GM23338 (cell line): ENCODE results near the gene PNPLA2. TPM values are rescaled to one million over a fixed set of nuclear protein-coding genes. Genes with fewer than 3 reads are reported as not detected.
A peak's percentile ranks its signal among the peaks of the same experiment; 100 is the strongest.

Experiments
- ATAC-seq: fragments of 200-7000 bp; cut with Tn5 transposase; 3 replicates; pipeline ENCODE4 v1.9.1; 2020
- DNase-seq: peaks from one replicate; pipeline ENCODE4 v3.0.0-alpha.2; 2015; ENCODE audit warnings: low spot score
- H2AFZ ChIP-seq: fragments of 200-600 bp; sonication (generic); 2 replicates; pipeline ENCODE4 v1.8.0; 2016; ENCODE audit warnings: antibody characterized with exemption, mild to moderate bottlenecking, moderate library complexity
- H3F3A ChIP-seq: fragments of 200-600 bp; sonication (generic); replicated peaks from 2 replicates; pipeline ENCODE4 v1.8.0; 2017; ENCODE audit warnings: antibody characterized with exemption, mixed run types, low read depth
- H3K27ac ChIP-seq: fragments of 200-600 bp; sonication (generic); 2 replicates; pipeline ENCODE4 v1.6.1; 2016; ENCODE audit warnings: low read depth
- H3K27me3 ChIP-seq: fragments of 200-600 bp; sonication (generic); 2 replicates; pipeline ENCODE4 v1.8.0; 2016; ENCODE audit warnings: mild to moderate bottlenecking, mixed run types, moderate library complexity; ENCODE audit not compliant: insufficient read depth
- H3K36me3 ChIP-seq: fragments of 200-600 bp; sonication (generic); 2 replicates; pipeline ENCODE4 v1.8.0; 2016; ENCODE audit warnings: mild to moderate bottlenecking; ENCODE audit not compliant: insufficient read depth
- H3K4me1 ChIP-seq: fragments of 200-600 bp; sonication (generic); 2 replicates; pipeline ENCODE4 v1.8.0; 2016; ENCODE audit warnings: mild to moderate bottlenecking, moderate library complexity; ENCODE audit not compliant: insufficient read depth
- H3K4me2 ChIP-seq: fragments of 200-600 bp; sonication (generic); 2 replicates; pipeline ENCODE4 v1.7.1; 2017; ENCODE audit warnings: mixed run types
- H3K4me3 ChIP-seq: fragments of 200-600 bp; sonication (generic); 2 replicates; pipeline ENCODE4 v1.6.1; 2016; ENCODE audit warnings: mixed run types
- H3K79me2 ChIP-seq: fragments of 200-600 bp; sonication (generic); replicated peaks from 2 replicates; pipeline ENCODE4 v1.8.0; 2017; ENCODE audit warnings: mild to moderate bottlenecking; ENCODE audit not compliant: insufficient read depth
- H3K9me2 ChIP-seq: fragments of 200-600 bp; sonication (generic); 2 replicates; pipeline ENCODE4 v1.8.0; 2017; ENCODE audit not compliant: insufficient read depth
- H4K20me1 ChIP-seq: fragments of 200-600 bp; sonication (generic); replicated peaks from 2 replicates; pipeline ENCODE4 v1.8.0; 2017; ENCODE audit warnings: mild to moderate bottlenecking; ENCODE audit not compliant: insufficient read depth
- H3K27ac Mint-ChIP-seq: 2 replicates; pipeline ENCODE4 v1.8.0; 2020; ENCODE audit warnings: inconsistent platforms, mild to moderate bottlenecking, moderate library complexity, mixed read lengths
- H3K27me3 Mint-ChIP-seq: 3 replicates; pipeline ENCODE4 v1.8.0; 2022; ENCODE audit warnings: low read depth, mild to moderate bottlenecking, moderate library complexity, mixed read lengths, inconsistent platforms; ENCODE audit not compliant: insufficient read depth, poor library complexity
- H3K36me3 Mint-ChIP-seq: 3 replicates; pipeline ENCODE4 v1.8.0; 2021; ENCODE audit warnings: low read depth, mild to moderate bottlenecking, inconsistent platforms, moderate library complexity, mixed read lengths
- H3K4me1 Mint-ChIP-seq: 3 replicates; pipeline ENCODE4 v1.8.0; 2020; ENCODE audit warnings: mild to moderate bottlenecking, inconsistent platforms, mixed read lengths
- H3K4me3 Mint-ChIP-seq: 3 replicates; pipeline ENCODE4 v1.8.0; 2021; ENCODE audit warnings: moderate library complexity, mild to moderate bottlenecking, inconsistent platforms, mixed read lengths
- H3K9me3 Mint-ChIP-seq: 3 replicates; pipeline ENCODE4 v1.8.0; 2020; ENCODE audit warnings: moderate library complexity, mild to moderate bottlenecking, inconsistent platforms, mixed read lengths
- CREB1 ChIP-seq: fragments of 250-450 bp; sonication (Bioruptor Pico); IDR thresholded peaks from 2 replicates; pipeline ENCODE4 v1.5.0; 2020; ENCODE audit warnings: low read depth, mild to moderate bottlenecking, moderate library complexity
- CTCF ChIP-seq, 2 experiments: fragments of 200-600 bp in 1 of 2; sonication (generic) in 1 of 2; conservative IDR thresholded peaks; 2 replicates each; pipeline versions ENCODE4 v1.5.1 to v1.6.1; 2016 to 2017; ENCODE audit warnings: antibody characterized with exemption in 2 of 2, low read depth in 2 of 2, mild to moderate bottlenecking in 2 of 2, moderate library complexity in 1 of 2
- EZH2 ChIP-seq: fragments of 200-600 bp; sonication (generic); IDR thresholded peaks from one replicate; pipeline ENCODE4 v1.8.0; 2017; ENCODE audit warnings: antibody characterized with exemption, mild to moderate bottlenecking, low read depth; ENCODE audit not compliant: unreplicated experiment
- EZH2phosphoT487 ChIP-seq: fragments of 200-600 bp; sonication (generic); IDR thresholded peaks from one replicate; pipeline ENCODE4 v1.8.1; 2018; ENCODE audit warnings: antibody characterized with exemption; ENCODE audit not compliant: unreplicated experiment
- NANOG ChIP-seq: IDR thresholded peaks from 2 replicates; pipeline ENCODE4 v1.6.1; 2016; ENCODE audit warnings: antibody characterized with exemption, borderline replicate concordance
- POLR2AphosphoS5 ChIP-seq: IDR thresholded peaks from 2 replicates; pipeline ENCODE4 v1.6.1; 2016; ENCODE audit warnings: antibody characterized with exemption, low read depth
- REST ChIP-seq: IDR thresholded peaks from one replicate; pipeline ENCODE4 v1.6.1; 2018; ENCODE audit warnings: antibody characterized with exemption; ENCODE audit not compliant: unreplicated experiment
- STAT1 ChIP-seq: IDR thresholded peaks from one replicate; pipeline ENCODE4 v1.6.1; 2016; ENCODE audit warnings: antibody characterized with exemption; ENCODE audit not compliant: unreplicated experiment
- ZNF114 ChIP-seq: fragments of 250-450 bp; sonication (Bioruptor Pico); IDR thresholded peaks from 2 replicates; pipeline ENCODE4 v1.5.0; 2020; ENCODE audit warnings: mild to moderate bottlenecking, moderate library complexity
- ZNF331 ChIP-seq: fragments of 250-450 bp; sonication (Bioruptor Pico); IDR thresholded peaks from 2 replicates; pipeline ENCODE4 v1.5.0; 2020; ENCODE audit warnings: low read depth, mild to moderate bottlenecking, moderate library complexity
- ZNF462 ChIP-seq: fragments of 250-450 bp; sonication (Bioruptor Pico); IDR thresholded peaks from 2 replicates; pipeline ENCODE4 v1.5.0; 2020; ENCODE audit warnings: mild to moderate bottlenecking, moderate library complexity
- polyA plus RNA-seq: library from polyadenylated mRNA; unstranded; fragments of >200 nt; fragmentation: Nextera tagmentation; extraction: Ambion mirVana; gene quantifications from 2 replicates; pipeline ENCODE4 v1.2.1, GENCODE V29; 2016
- total RNA-seq: library from RNA; depleted of rRNA; stranded (reverse); fragments of >200 nt; shearing (Covaris generic); gene quantifications from 2 replicates; pipeline ENCODE4 v1.2.3, GENCODE V29; 2014
- TF ChIP-seq, protein P1 (sequence below): IDR thresholded peaks from 2 replicates; pipeline ENCODE4 v1.6.1; 2016; ENCODE audit warnings: antibody characterized with exemption

PNPLA2 gene
- total and polyA plus RNA-seq, 2 experiments from 2014 or later: 31.1 to 45.6 TPM

DNA sequence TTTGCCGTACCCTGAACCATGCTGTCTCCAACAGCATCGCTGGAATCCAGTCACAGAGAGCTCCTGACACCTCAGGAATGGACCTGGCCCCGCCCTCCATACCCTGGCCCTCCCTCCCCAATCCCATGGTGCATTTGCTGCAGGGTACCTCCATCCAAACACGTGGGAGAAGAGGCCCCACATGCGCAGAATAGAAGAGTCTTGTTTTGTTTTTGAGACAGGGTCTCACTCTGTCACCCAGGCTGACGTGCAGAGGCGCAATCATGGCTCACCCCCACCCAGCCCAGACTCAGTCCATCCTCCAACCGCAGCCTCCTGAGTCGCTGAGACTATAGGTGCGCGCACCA is 2.3 kb upstream of the PNPLA2 start:
- H3K4me3 ChIP-seq: no peak overlapping the region
- DNase-seq: peak; percentile 73
- TF ChIP-seq NANOG: no peak
- TF ChIP-seq POLR2AphosphoS5: no peak
- TF ChIP-seq, protein P1, sequence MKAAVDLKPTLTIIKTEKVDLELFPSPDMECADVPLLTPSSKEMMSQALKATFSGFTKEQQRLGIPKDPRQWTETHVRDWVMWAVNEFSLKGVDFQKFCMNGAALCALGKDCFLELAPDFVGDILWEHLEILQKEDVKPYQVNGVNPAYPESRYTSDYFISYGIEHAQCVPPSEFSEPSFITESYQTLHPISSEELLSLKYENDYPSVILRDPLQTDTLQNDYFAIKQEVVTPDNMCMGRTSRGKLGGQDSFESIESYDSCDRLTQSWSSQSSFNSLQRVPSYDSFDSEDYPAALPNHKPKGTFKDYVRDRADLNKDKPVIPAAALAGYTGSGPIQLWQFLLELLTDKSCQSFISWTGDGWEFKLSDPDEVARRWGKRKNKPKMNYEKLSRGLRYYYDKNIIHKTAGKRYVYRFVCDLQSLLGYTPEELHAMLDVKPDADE: no peak
- no peak for TF ChIP-seq EZH2
- TF ChIP-seq STAT1: no peak
- no peak for TF ChIP-seq ZNF462 (CRISPR knock-in tag)
- TF ChIP-seq CREB1 (CRISPR knock-in tag): no peak
- no peak for TF ChIP-seq ZNF331 (CRISPR knock-in tag)
- TF ChIP-seq CTCF (conservative IDR thresholded peaks at IDR 0.05; ENCODE audit: low read depth in 2 of 2): no peak
- TF ChIP-seq ZNF114 (CRISPR knock-in tag): no peak
- no peak for TF ChIP-seq REST
- no peak for TF ChIP-seq EZH2phosphoT487
- Mint-ChIP-seq H3K4me1 (peaks cover 17% of the 10 kb centered on the region), H3K36me3 (peaks cover 33% of the 10 kb centered on the region), H3K9me3 (0 out of 3 replicates have a peak, but pooled peaks cover 1% of the 10 kb centered on the region), H3K27me3 (peaks cover 25% of the 10 kb centered on the region), H3K4me3 (no peak overlapping the region), H3K27ac (no peak overlapping the region)
- no peak overlapping the region for H3K27ac ChIP-seq
- H3K9me2 ChIP-seq: no peaks in the 10 kb centered on the region
- peaks cover 9% of the 10 kb centered on the region for H3K79me2 ChIP-seq
- H2AFZ ChIP-seq: no peak overlapping the region
- H3K4me1 ChIP-seq: peaks cover 11% of the 10 kb centered on the region; the same call in 1 of the 2 replicates
- H3K36me3 ChIP-seq: peaks cover 17% of the 10 kb centered on the region
- H3F3A ChIP-seq: peaks cover 34% of the 10 kb centered on the region
- ATAC-seq: peak; percentile 2; the same call in 2 of the 3 replicates
- H4K20me1 ChIP-seq: peaks cover 18% of the 10 kb centered on the region
- H3K27me3 ChIP-seq: no peaks in the 10 kb centered on the region
- H3K4me2 ChIP-seq: no peak overlapping the region
